Measurements from ENCODE around the gene ALK.

ALK gene

GRCh38 chr2:29226808-29227207 is 694.6 kb downstream of the ALK start:
- DNase-seq (ENCODE audit: low read depth, low spot score): no peak

GRCh38 chr2:29226375-29226774 is 695.0 kb downstream of the ALK start:
- no peak for DNase-seq (ENCODE audit: low read depth, low spot score)

GRCh38 chr2:29225814-29226213 is 695.6 kb downstream of the ALK start:
- DNase-seq (ENCODE audit: low read depth, low spot score): no peak

- DNase-seq (ENCODE audit: low read depth, low spot score): no peak
These were observed 696.5 kb downstream of the ALK start for GRCh38 chr2:29224693-29225551.

GRCh38 chr2:29223851-29224692 is 697.3 kb downstream of the ALK start:
- no peak for DNase-seq (ENCODE audit: low read depth, low spot score)

GRCh38 chr2:29223257-29223656 is 698.1 kb downstream of the ALK start:
- no peak for DNase-seq (ENCODE audit: low read depth, low spot score)

GRCh38 chr2:29222381-29223179 is 698.8 kb downstream of the ALK start:
- DNase-seq (ENCODE audit: low read depth, low spot score): no peak

- DNase-seq (ENCODE audit: low read depth, low spot score): no peak
These were observed 700.7 kb downstream of the ALK start for GRCh38 chr2:29220506-29221270.

GRCh38 chr2:29219374-29219773 is 702.0 kb downstream of the ALK start:
- no peak for DNase-seq (ENCODE audit: low read depth, low spot score)

GRCh38 chr2:29218550-29219125 is 702.7 kb downstream of the ALK start:
- DNase-seq (ENCODE audit: low read depth, low spot score): no peak

GRCh38 chr2:29218071-29218470 is 703.3 kb downstream of the ALK start:
- no peak for DNase-seq (ENCODE audit: low read depth, low spot score)

- DNase-seq (ENCODE audit: low read depth, low spot score): no peak
These were observed 704.8 kb downstream of the ALK start for GRCh38 chr2:29216609-29216909.

- no peak for DNase-seq (ENCODE audit: low read depth, low spot score)
These were observed 705.4 kb downstream of the ALK start for GRCh38 chr2:29215739-29216608.

- no peak for DNase-seq (ENCODE audit: low read depth, low spot score)
These were observed 706.3 kb downstream of the ALK start for GRCh38 chr2:29215073-29215472.

- DNase-seq (ENCODE audit: low read depth, low spot score): no peak
These were observed 707.5 kb downstream of the ALK start for GRCh38 chr2:29213888-29214291.

GRCh38 chr2:29212009-29212408 is 709.4 kb downstream of the ALK start:
- DNase-seq (ENCODE audit: low read depth, low spot score): no peak

- DNase-seq (ENCODE audit: low read depth, low spot score): no peak
These were observed 711.8 kb downstream of the ALK start for GRCh38 chr2:29209551-29209950.

- DNase-seq (ENCODE audit: low read depth, low spot score): no peak
These were observed 713.8 kb downstream of the ALK start for GRCh38 chr2:29207352-29208148.

- no peak for DNase-seq (ENCODE audit: low read depth, low spot score)
These were observed 714.4 kb downstream of the ALK start for GRCh38 chr2:29206941-29207340.

All from activated CD4-positive, CD25-positive, alpha-beta regulatory T cell treated with anti-CD3 and anti-CD28 coated beads, Interleukin-2, amount 50 U/mL, for 16 hours (primary cell).